Activated naive CD4-positive, alpha-beta T cell treated with anti-CD3 and anti-CD28 coated beads for 36 hours (primary cell): Measurements from ENCODE around the gene CNGB1. TPM values are rescaled to one million over a fixed set of nuclear protein-coding genes. Genes with fewer than 3 reads are reported as not detected.
"Not testable (repeated sequence)": the region's sequence is repeated elsewhere in the genome, so short reads cannot be mapped to it uniquely, and the experiment has no call there.

ENCODE experiments used
- CTCF ChIA-PET: fragments of 350-600 bp; sonication (Branson Sonifier 250); formaldehyde crosslinking; loops from one replicate; lab custom pipeline; 2021; ENCODE audit warnings: antibody characterized with exemption; lab: Charles Lee
- DNase-seq: peaks from one replicate; pipeline ENCODE4 v3.0.0-alpha.2; 2020
- H3K27ac Mint-ChIP-seq: one replicate; pipeline ENCODE4 v1.8.0; 2021; ENCODE audit warnings: mild to moderate bottlenecking, mixed read lengths
- H3K27me3 Mint-ChIP-seq: one replicate; pipeline ENCODE4 v1.8.0; 2021; ENCODE audit warnings: low read depth, mixed read lengths
- H3K36me3 Mint-ChIP-seq: one replicate; pipeline ENCODE4 v1.8.0; 2021; ENCODE audit warnings: low read depth, mixed read lengths
- H3K4me1 Mint-ChIP-seq: one replicate; pipeline ENCODE4 v1.8.0; 2021; ENCODE audit warnings: low read depth, mixed read lengths
- H3K4me3 Mint-ChIP-seq: one replicate; pipeline ENCODE4 v1.8.0; 2021; ENCODE audit warnings: mild to moderate bottlenecking, moderate library complexity, mixed read lengths
- H3K9me3 Mint-ChIP-seq: one replicate; pipeline ENCODE4 v1.8.0; 2021; ENCODE audit warnings: mixed read lengths
- intact Hi-C: fragments of 100-400 bp; cut with micrococcal nuclease; formaldehyde crosslinking; loops from one replicate; pipeline ENCODE4 v1.15.1; 2023
- total RNA-seq, 2 experiments: library from RNA; stranded (reverse); gene quantifications; one replicate each; pipeline ENCODE4 v1.2.3, GENCODE V29; 2021

Gene CNGB1
- total RNA-seq, 2 experiments from 2014 or later = not detected

- H3K27ac Mint-ChIP-seq = no peak overlapping the region
- CTCF ChIA-PET = interaction anchor here (0.6 kb wide), 1 partner anchor 229 kb away, joined by 3 read pairs; no protein-coding TSS in a partner anchor
- H3K27me3 Mint-ChIP-seq = peaks cover 11% of the 10 kb centered on the region
- peaks cover 3% of the 10 kb centered on the region for H3K4me1 Mint-ChIP-seq
- no peak overlapping the region for H3K4me3 Mint-ChIP-seq
- intact Hi-C loops = no loop called here
- no peaks in the 10 kb centered on the region for H3K9me3 Mint-ChIP-seq
- H3K36me3 Mint-ChIP-seq = no peaks in the 10 kb centered on the region
- no peak for DNase-seq
Measured at GRCh38 chr16:57866529-57866918, 104.4 kb downstream of the CNGB1 start.

GRCh38 chr16:57865746-57866528, 105.0 kb downstream of the CNGB1 start:
- Mint-ChIP-seq H3K36me3 (no peaks in the 10 kb centered on the region), H3K27me3 (peaks cover 11% of the 10 kb centered on the region), H3K9me3 (no peaks in the 10 kb centered on the region), H3K4me1 (no peaks in the 10 kb centered on the region), H3K27ac (no peak overlapping the region), H3K4me3 (no peak overlapping the region)
- no peak for DNase-seq
- intact Hi-C loops = no loop called here
- CTCF ChIA-PET = interaction anchor here (0.6 kb wide), 2 partner anchors 40 to 229 kb away, joined by 3 read pairs; no protein-coding TSS in a partner anchor

GRCh38 chr16:57863434-57864160, 107.3 kb downstream of the CNGB1 start:
- intact Hi-C loops = loop anchor here (1.0 kb wide), 1 partner anchor 106 kb away; no protein-coding TSS in a partner anchor
- no peaks in the 10 kb centered on the region for H3K36me3 Mint-ChIP-seq
- CTCF ChIA-PET = interaction anchor here (0.8 to 1.6 kb wide), 4 partner anchors 25 to 287 kb away, joined by 3 to 4 read pairs (median 4); no protein-coding TSS in a partner anchor

GRCh38 chr16:57862698-57863433, 108.1 kb downstream of the CNGB1 start:
- no peaks in the 10 kb centered on the region for H3K4me1 Mint-ChIP-seq
- no peaks in the 10 kb centered on the region for H3K36me3 Mint-ChIP-seq
- no peaks in the 10 kb centered on the region for H3K9me3 Mint-ChIP-seq
- no peak overlapping the region for H3K27ac Mint-ChIP-seq
- peaks cover 16% of the 10 kb centered on the region for H3K27me3 Mint-ChIP-seq
- intact Hi-C loops = loop anchor here (1.0 kb wide), 1 partner anchor 106 kb away; no protein-coding TSS in a partner anchor
- CTCF ChIA-PET = interaction anchor here (0.6 to 1.6 kb wide), 6 partner anchors 11 to 287 kb away, joined by 3 to 4 read pairs (median 4); no protein-coding TSS in a partner anchor
- DNase-seq = no peak
- H3K4me3 Mint-ChIP-seq = no peak overlapping the region

More at GRCh38 chr16:57863434-57864160, 107.3 kb downstream of the CNGB1 start:
- Mint-ChIP-seq H3K4me1 (no peaks in the 10 kb centered on the region), H3K9me3 (no peaks in the 10 kb centered on the region), H3K4me3 (no peak overlapping the region), H3K27ac (no peak overlapping the region), H3K27me3 (peaks cover 14% of the 10 kb centered on the region)
- peak; percentile 22 for DNase-seq

- no peak overlapping the region for H3K4me3 Mint-ChIP-seq
- peaks cover 16% of the 10 kb centered on the region for H3K27me3 Mint-ChIP-seq
- no peaks in the 10 kb centered on the region for H3K36me3 Mint-ChIP-seq
- H3K27ac Mint-ChIP-seq = no peak overlapping the region
- DNase-seq = no peak
- CTCF ChIA-PET = interaction anchor here (0.5 to 1.3 kb wide), 2 partner anchors 10 to 481 kb away, joined by 3 read pairs; no protein-coding TSS in a partner anchor
- intact Hi-C loops = no loop called here
- no peaks in the 10 kb centered on the region for H3K4me1 Mint-ChIP-seq
- H3K9me3 Mint-ChIP-seq = no peaks in the 10 kb centered on the region
Measured at GRCh38 chr16:57859331-57859730, 111.6 kb downstream of the CNGB1 start.

DNA sequence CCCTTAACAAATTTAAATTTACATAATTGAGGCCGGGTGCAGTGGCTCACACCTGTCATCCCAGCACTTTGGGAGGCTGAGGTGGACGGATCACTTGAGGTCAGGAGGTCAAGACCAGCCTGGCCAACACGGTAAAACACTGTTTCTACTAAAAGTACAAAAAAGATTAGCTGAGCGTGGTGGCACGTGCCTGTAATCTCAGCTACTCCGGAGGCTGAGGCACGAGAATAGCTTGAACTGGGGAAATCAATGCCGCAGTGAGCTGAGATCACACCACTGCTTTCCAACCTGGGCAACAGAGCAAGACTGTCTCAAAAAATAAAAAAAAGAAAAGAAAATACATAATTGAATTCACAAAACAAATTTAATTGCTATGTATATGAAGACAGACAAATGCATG, 112.3 kb downstream of the CNGB1 start:
- intact Hi-C loops = no loop called here
- H3K9me3 Mint-ChIP-seq = no peaks in the 10 kb centered on the region
- no peaks in the 10 kb centered on the region for H3K4me1 Mint-ChIP-seq
- no peaks in the 10 kb centered on the region for H3K36me3 Mint-ChIP-seq
- H3K27ac Mint-ChIP-seq = no peak overlapping the region
- H3K4me3 Mint-ChIP-seq = no peak overlapping the region
- DNase-seq = no peak
- H3K27me3 Mint-ChIP-seq = peaks cover 14% of the 10 kb centered on the region
- CTCF ChIA-PET = interaction anchor here (0.5 to 1.3 kb wide), 5 partner anchors 9 to 481 kb away, joined by 3 read pairs; partner anchors contain the start of gene KIFC3

GRCh38 chr16:57857991-57858390, 112.9 kb downstream of the CNGB1 start:
- H3K9me3 Mint-ChIP-seq, intact Hi-C loops, H3K27me3 Mint-ChIP-seq, H3K4me1 Mint-ChIP-seq, DNase-seq, H3K27ac Mint-ChIP-seq, H3K4me3 Mint-ChIP-seq, H3K36me3 Mint-ChIP-seq: not testable (repeated sequence)
- CTCF ChIA-PET = interaction anchor here (0.6 to 0.8 kb wide), 2 partner anchors 53 to 264 kb away, joined by 3 to 4 read pairs; no protein-coding TSS in a partner anchor

GRCh38 chr16:57855188-57855587, 115.7 kb downstream of the CNGB1 start:
- no peak for DNase-seq
- H3K4me1 Mint-ChIP-seq = no peaks in the 10 kb centered on the region
- H3K27me3 Mint-ChIP-seq = peaks cover 5% of the 10 kb centered on the region
- H3K27ac Mint-ChIP-seq = no peak overlapping the region
- H3K36me3 Mint-ChIP-seq = no peaks in the 10 kb centered on the region
- H3K4me3 Mint-ChIP-seq = no peak overlapping the region
- CTCF ChIA-PET = interaction anchor here (0.7 kb wide), 1 partner anchor 299 kb away, joined by 3 read pairs; no protein-coding TSS in a partner anchor
- H3K9me3 Mint-ChIP-seq = no peaks in the 10 kb centered on the region
- intact Hi-C loops = no loop called here

GRCh38 chr16:57852189-57852588, 118.7 kb downstream of the CNGB1 start:
- no peak overlapping the region for H3K27ac Mint-ChIP-seq
- H3K27me3 Mint-ChIP-seq = no peaks in the 10 kb centered on the region
- intact Hi-C loops = no loop called here
- CTCF ChIA-PET = interaction anchor here (1.2 kb wide), 1 partner anchor 10 kb away, joined by 4 read pairs; no protein-coding TSS in a partner anchor
- no peaks in the 10 kb centered on the region for H3K4me1 Mint-ChIP-seq
- DNase-seq = no peak
- H3K4me3 Mint-ChIP-seq = no peak overlapping the region
- no peaks in the 10 kb centered on the region for H3K36me3 Mint-ChIP-seq
- H3K9me3 Mint-ChIP-seq = no peaks in the 10 kb centered on the region

GRCh38 chr16:57848181-57848580, 122.7 kb downstream of the CNGB1 start:
- no peaks in the 10 kb centered on the region for H3K27me3 Mint-ChIP-seq
- DNase-seq = no peak
- no peak overlapping the region for H3K27ac Mint-ChIP-seq
- H3K4me3 Mint-ChIP-seq = no peak overlapping the region
- no peaks in the 10 kb centered on the region for H3K9me3 Mint-ChIP-seq
- intact Hi-C loops = no loop called here
- H3K4me1 Mint-ChIP-seq = peaks cover 8% of the 10 kb centered on the region
- H3K36me3 Mint-ChIP-seq = no peaks in the 10 kb centered on the region
- CTCF ChIA-PET = interaction anchor here (1.1 kb wide), 1 partner anchor 9 kb away, joined by 4 read pairs; no protein-coding TSS in a partner anchor

- H3K9me3 Mint-ChIP-seq, H3K4me3 Mint-ChIP-seq, H3K4me1 Mint-ChIP-seq, H3K36me3 Mint-ChIP-seq, CTCF ChIA-PET, DNase-seq, intact Hi-C loops, H3K27me3 Mint-ChIP-seq, H3K27ac Mint-ChIP-seq: not testable (repeated sequence)
Measured at GRCh38 chr16:57846931-57847330, 124.0 kb downstream of the CNGB1 start.
